Activated CD8-positive, alpha-beta memory T cell treated with anti-CD3 and anti-CD28 coated beads for 1 hour (primary cell): Measurements from ENCODE around the gene TMEM232.
"Not testable (repeated sequence)": the region's sequence is repeated elsewhere in the genome, so short reads cannot be mapped to it uniquely, and the experiment has no call there.

Experiments used
- DNase-seq, 2 donors: peaks; one replicate each; pipeline ENCODE4 v3.0.0-alpha.2; 2020; ENCODE audit warnings: low read depth in 1 of 2; ENCODE audit errors: extremely low read depth in 1 of 2

TMEM232 gene

DNA sequence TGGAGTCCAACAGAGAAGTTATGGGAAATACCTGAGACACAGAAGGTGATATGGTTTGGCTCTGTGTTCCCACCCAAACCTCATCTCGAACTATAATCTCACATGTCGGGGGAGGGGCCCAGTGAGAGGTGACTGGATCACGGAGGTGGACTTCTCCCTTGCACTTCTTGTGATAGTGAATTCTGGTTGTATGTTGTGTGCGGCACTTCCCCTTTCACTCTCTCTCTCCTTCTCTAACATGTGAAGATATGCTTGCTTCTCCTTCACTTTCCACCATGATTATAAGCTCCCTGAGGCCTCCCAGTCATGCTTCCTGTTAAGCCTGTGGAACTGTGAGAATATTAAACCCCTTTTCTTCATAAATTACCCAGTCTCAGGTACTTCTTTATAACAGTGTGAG, 96.1 kb downstream of the TMEM232 start:
- no peak for DNase-seq

DNA sequence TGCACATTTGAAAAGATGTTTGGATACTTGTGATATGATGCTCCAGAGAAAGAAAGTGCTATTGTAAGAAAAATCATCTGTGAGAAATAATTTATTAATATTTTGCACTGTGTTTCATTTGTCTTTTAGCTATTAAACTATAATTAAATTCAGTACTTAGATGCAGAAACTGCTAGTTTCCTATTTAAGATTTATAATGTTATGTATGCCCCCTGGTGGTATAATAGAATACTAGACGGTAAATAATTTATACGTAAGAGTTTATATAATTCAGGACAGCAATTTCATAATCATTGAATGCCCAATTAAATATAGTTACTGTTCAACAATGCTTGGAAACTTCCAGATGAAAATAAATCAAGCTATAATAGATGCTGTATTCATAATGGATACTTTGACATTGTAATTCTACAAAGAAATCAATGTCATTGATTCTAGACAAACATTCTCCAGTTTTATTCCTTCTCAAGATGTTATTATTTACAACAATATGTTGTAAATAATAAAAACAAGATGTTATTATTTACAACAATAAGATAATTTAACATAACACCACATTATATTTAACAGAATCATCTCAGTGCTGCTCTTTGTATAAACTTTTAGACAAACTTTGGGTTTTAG, 101.0 kb downstream of the TMEM232 start:
- no peak for DNase-seq

DNA sequence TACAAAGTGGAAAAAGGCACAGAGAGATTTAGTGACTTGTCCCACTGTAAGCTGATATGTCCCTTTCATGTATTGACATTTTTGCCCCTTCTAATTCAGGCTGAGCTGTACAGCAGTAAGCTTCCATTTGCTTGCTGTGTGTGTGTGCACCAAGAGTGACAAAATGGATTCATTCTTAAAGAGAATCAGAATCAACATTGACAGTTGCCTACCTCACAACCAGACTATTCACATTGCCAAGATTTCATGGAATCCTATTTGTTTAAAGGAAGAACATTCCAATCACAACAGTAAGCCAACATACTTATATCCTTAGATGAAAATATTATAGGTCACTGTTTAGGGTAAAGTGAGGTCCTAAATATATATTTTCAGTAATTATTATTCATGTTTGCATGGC, 102.6 kb downstream of the TMEM232 start:
- DNase-seq: no peak

DNA sequence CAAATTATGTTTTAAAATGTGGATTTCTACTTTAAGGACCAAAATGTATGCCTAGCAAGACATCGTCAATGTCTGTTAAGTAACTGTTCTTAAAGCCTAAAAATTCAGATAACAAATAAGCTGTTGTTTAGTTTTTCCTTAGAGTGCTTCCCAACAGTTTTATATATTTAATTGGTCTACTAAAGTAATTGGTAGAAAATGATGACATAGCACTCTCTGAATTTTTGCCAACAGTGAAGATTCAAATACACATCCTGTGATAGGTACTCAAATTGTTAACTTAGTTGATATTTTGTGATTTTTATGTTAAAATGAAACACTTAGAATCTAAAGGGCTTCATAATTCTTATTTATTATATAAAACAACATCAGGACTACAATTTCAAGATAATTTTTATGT, 107.5 kb downstream of the TMEM232 start:
- DNase-seq: no peak

DNA sequence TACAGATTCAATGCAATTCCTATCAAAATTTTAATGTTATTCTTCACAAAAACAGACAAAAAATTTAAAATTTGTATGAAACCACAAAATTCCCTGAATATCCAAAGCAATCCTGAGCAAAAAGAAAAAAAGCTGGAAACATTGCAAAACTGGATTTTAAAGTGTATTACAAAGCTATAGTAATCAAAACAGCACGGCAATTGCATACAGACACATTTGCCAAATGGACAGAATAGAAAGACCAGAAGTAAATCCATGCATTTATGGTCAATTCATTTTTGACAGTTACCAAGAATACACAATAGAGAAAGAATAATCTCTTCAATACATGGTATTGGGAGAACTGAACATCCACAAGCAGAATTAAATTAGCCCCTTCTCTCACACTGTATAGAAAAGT, 110.5 kb downstream of the TMEM232 start:
- DNase-seq: no peak

DNA sequence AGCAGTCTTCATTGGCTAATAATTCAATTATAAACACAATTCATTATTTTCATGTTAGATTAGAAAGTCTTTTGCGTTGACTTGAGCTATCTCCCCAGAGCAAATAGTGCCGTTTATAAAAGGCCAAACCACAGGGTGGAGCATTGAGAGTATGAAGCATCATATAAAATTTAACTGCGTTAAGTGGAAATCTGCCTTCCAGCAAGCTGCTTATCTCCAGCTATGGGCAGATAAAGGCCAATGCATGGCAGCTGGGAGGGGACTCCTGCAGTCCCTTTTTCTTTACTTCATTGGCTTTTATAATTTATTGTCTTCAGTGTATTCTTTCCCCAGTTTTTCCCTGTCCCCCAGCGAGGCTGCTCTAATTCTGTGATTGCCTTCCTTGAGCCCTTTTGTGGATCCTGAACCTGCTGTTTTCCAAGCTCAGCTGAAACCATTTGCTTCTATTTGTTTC, 113.7 kb downstream of the TMEM232 start:
- no peak for DNase-seq

DNA sequence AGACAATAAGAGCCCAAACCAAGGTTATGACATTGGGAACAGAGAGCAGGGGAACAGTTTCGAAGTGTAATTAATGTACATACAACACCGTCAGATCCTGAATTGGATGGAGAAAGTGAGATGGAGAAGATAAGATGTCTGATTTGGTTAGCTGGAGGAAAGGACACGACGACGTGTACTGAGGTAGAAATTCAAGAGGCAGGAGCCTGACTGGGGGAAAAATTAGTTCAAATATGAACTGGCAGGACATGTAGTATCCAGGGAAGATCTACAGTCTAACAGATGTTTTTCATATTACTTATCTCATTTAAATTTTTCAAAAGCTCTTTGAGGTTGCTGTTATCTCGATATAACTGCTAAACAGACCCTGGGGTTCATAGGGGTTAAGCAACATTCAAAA, 114.7 kb downstream of the TMEM232 start:
- DNase-seq: no peak

DNA sequence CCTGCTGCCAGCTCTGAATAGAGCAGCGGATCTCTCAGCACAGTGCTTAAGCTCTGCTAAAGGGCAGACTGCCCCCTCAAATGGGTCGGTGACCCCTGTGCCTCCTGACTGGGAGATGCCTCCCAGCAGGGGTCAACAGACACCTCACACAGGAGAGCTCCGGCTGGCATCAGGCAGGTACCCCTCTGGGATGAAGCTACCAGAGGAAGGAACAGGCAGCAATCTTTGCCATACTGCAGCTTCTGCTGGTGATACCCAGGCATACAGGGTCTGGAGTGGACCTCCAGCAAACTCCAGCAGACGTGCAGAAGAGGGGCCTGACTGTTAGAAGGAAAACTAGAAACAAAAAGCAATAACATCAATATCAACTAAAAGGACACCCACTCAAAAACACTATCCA, 131.6 kb downstream of the TMEM232 start:
- no peak for DNase-seq

DNA sequence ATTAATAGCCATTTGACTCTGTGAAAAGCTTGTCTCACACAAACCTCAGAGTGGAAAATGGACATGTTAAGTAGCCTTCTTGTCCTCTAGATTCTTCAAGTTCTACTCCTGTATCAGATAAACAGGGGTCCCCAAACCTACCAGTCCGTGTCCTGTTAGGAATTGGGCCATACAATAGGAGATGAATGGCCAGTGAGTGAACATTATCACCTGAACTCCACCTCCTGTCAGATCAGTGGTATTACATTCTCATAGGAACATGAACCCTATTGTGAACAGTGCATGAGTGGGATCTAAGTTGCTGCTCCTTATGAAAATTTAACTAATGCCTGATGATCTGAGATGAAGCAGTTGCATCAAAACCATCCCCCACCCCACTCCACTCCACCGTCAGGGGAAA, 136.3 kb downstream of the TMEM232 start:
- no peak for DNase-seq

DNA sequence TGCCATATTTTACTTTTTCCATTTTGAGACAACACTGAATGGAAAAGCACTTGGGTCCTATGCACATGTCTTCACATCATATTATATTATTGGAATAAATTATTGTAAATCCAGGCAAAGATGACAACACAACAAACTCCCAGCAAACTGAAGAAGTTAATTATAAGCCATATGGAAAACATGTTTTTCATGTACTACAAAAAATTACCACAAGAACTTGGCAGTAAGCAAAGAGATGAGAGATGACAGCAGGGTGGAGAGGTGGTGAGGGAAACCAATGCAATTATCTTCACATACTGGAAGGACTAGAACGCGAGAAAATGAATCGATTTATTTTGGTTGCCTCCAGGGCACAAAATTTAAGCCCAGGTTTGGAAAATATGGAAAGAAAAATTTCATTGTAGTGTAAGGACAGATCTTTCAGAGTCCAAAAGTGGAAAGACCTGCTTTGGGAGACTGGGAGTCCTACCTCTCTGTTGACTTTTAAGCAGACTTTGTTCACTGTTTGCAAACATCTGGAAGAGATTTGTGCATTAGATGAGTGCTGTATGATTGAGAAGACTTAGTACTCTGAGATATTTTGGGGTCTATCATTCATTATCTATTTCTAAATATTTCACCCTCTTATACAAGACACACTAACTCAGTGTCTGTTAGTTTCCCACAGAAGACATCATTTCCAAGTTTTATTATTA, 138.0 kb downstream of the TMEM232 start:
- no peak for DNase-seq

DNA sequence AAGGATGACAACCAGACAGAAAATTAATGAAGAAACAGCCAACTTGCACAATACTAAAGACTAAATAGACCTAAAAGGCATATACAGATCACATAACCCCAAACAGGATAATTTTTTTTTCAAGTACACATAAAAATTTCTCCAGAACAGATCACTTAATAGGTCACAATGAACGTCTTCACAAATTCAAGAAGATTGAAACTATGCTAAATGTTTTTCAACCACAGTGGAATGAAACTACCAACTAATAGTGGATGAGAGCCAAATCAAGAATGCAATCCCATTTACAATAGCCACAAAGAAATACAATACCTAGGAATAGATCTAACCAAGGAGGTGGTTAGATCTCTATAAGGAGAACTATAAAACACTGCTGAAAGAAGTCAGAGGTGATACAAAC, 145.8 kb downstream of the TMEM232 start:
- DNase-seq: no peak

DNA sequence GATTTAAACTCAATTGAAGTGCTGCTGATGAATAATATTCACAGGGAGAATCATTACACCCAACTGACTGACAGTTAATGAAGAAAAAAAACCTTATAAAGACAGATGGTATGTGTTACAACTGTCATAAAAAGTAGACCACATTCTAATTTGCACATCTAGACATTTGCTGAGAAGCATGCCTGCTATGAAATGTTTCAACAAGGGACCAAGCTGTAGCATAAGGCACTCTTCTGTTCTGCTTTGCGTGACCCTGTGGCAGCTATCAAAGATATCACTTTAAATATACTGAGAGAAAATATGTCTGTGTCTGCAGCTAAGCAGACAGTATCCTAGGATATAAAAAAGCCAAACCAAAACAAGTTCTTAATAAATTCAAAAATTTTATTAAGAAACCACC, 153.7 kb downstream of the TMEM232 start:
- no peak for DNase-seq

DNA sequence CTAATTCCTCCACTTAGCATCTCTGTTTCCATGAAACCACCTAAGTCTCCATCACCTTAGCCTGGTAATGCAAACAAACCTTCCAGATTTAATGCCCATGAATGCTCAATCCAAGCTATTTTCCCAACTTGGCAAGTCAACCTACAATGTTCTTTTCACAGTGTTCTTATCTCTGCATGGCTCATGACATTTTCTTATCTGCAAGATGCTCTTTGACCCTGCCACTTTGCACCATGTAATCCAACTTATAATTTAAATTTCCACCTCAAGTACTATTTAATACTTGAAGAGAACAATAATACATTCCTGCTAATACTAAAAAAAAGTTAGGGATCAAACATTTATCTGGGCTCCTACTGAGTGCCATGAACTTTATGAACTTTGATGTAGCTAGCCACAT, 164.3 kb downstream of the TMEM232 start:
- no peak for DNase-seq

DNA sequence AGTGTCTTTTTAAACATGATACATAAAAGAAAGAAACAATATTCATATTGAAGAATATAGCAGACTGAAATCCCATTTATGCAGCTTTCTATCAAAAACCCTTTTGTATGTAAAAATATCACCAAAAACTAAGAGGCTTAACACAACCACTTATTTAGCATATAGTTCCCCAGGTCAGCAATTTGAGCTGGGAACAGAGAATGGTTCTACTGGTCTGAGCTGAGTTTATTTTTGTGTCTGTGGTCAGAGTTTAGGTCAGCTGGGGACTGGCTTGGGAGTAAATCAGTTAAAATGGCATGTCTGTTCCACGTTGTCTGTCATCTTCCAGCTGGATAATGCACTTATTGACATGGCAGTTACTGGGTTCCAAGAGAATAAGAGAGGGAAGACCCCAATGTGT, 165.0 kb downstream of the TMEM232 start:
- DNase-seq: no peak

DNA sequence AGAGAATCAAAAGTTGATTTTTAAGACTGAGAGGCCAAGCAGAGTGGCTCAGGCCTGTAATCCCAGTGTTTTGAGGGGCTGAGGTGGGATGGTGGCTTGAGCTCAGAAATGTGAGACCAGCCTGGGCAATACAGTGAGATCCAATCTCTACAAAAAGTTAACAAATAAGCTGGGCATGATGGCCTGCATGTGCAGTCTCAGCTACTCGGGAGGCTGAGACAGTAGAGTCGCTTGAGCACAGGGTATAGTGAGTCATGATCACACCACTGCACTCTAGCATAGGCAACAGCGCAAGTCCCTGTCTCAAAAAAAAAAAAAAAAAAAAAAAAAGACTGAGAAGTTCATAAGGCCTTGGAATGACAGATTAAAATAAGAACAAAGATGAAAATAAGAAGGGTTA, 177.2 kb downstream of the TMEM232 start:
- no peak for DNase-seq

DNA sequence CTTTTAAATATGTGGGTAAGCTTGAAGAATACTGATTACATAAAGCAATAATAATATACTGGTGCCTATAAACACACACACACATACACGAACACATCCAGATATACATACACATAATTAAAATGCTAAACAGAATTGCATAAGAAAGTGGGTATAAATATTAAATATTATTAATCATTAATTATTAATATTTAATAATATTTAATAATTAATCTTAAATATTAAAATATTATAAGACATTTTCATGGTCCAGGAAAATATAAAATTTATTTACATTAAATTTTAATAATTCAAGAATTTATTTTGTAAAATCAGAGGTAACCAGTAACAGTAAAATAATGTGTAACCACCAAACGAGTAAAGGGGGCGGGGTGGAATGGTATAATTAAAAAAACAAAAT, 178.3 kb downstream of the TMEM232 start:
- DNase-seq: no peak

DNA sequence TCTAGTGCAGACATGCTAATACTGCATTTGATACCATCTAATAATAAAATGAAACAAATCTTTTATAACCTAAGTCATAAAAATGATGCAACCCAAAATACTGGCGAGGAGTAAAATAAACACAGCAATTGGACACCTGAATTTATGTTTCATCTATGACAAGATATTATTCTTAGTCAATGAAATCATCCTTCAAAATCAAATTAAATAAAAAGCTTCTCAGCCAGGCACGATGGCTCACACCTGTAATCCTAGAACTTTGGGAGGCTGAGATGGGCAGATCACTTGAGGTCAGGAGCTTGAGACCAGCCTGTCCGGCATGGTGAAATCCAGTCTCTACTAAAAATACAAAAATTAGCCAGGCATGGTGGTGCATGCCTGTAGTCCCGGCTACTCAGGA, 179.0 kb downstream of the TMEM232 start:
- no peak for DNase-seq

DNA sequence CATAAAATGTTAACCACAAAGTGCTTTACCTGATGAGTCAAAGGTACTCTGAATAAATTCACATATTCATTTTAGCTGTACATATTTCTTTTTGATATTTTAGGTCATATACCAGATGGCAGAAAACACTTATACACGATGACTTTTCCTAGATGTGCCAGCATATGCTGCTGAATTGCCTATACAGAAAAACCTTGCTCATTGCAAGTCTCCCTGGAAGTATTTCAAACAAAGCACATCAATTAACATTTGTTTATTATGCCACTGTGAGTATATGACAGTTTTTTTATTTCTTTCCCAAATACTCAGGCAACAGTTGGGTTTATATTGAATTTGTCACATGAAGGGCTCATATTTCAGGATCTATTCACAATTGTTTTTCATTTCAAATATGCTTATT, 180.8 kb downstream of the TMEM232 start:
- DNase-seq: no peak

DNA sequence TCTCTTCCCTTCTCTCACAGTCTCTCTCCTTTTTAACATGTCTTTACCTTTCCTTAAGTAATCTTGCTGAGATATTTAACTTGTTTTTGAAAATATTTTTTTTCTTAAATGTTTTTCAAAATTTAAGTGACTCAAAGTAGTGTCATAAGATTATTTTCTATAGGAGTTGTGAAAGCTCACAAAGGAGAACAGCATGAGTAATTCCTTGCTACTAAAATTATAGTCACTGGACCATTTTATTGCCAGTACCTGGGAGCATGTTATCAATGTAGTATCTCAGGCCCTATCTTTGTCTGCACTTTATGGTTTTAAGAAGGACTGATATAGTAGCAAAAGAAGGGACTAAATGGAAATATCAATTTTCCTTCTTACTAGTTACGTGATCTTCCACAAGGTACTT, 181.9 kb downstream of the TMEM232 start:
- no peak for DNase-seq

DNA sequence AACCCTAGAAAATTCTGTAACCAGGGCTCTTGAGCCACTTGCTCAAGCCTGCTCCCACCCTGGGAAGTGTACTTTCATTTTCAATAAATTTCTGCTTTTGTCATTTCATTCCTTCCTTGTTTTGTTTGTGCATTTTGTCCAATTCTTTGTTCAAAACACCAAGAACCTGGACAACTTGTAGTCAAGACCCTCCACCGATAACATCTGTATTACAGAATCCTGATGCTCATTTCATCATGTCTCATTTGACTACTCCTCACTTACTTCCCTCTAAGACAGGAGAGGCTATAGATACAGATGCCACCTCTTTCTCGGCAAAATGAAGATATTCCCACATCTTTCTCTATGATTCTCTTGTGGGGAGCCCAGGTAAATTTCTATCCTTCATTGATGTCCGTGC, 183.5 kb downstream of the TMEM232 start:
- no peak for DNase-seq

DNA sequence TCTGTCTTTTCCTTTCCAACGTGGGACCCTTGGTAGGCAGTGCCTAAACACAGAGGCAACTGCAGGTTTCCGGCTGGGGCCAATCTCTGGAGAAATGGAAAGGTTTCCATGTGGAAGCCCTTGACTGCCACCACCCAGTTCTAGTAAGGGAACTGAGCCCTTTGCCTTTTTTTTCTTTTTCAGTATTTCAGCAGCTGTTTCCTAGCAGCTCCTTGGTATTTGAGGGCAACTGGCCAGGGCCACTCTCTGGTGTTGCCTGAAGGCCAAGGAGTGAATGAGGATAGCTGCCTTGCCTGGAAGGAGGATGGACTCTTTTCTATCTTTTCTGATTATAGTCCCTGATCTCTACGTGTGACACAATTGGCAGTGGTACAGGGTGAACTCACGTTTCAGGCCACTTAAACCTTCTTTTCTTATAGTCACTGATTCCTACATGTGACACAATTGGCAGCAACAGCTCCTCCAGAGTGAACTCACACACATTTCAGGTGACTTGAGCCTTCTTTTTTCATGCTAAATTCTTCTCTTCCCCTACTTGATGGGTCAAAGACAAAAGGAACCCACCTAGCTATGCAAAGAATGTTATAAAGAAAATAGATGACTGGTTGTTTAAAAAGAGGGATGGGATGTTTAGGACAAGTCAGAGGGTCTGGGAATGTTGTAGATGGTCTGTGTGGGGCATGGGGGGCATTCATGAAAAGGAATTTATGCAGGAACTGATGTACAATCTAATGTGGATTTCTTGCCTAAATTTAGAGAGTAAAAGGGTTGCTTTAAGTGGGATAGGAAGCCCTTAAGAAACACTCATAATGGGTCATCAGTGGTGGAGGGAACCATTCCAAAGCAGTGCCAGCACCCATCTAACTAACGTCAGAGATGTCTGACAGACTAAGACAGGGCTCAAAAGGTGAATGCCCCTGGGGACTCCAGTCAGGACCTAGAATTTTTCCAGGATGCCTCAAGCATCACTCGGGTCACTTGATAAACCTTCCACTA, 190.1 kb downstream of the TMEM232 start:
- DNase-seq: no peak

DNA sequence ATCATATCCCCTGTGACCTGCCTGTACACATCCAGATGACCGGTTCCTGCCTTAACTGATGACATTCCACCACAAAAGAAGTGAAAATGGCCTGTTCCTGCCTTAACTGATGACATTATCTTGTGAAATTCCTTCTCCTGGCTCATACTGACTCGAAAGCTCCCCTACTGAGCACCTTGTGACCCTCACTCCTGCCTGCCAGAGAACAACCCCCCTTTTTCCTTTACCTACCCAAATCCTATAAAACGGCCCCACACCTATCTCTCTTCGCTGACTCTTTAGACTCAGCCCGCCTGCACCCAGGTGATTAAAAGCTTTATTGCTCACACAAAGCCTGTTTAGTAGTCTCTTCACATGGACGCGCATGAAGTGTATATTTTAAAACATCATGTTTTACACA, 191.3 kb downstream of the TMEM232 start:
- not testable (repeated sequence) for DNase-seq
